A673 (cell line): ENCODE measurements around the gene GSTM1. TPM values are rescaled to one million over a fixed set of nuclear protein-coding genes. Genes with fewer than 3 reads are reported as not detected.

Experiments used
- BruUV-seq: library from RNA; stranded (reverse); fragments of 400-500 nt; replicated peaks from 2 replicates; lab custom pipeline; 2021; lab: Mats Ljungman, UMichigan
- CTCF ChIA-PET: fragments of 300-600 bp; sonication (Branson Sonifier 250); formaldehyde crosslinking; loops from one replicate; lab custom pipeline; 2022; ENCODE audit warnings: antibody characterized with exemption; lab: Charles Lee
- POLR2A ChIA-PET: fragments of 300-600 bp; sonication (Branson Sonifier 250); formaldehyde crosslinking; loops from one replicate; lab custom pipeline; 2022; ENCODE audit warnings: antibody characterized with exemption; ENCODE audit not compliant: low non-redundant PET; lab: Charles Lee
- DNase-seq: peaks from one replicate; pipeline ENCODE4 v3.0.0-alpha.2; 2015; ENCODE audit warnings: low spot score
- H3K27ac ChIP-seq: fragments of 200-600 bp; sonication (generic); 2 replicates; pipeline ENCODE4 v1.5.1; 2016; ENCODE audit warnings: mixed run types, low read depth, mild to moderate bottlenecking, mixed read lengths, antibody characterized with exemption, low read length; ENCODE audit not compliant: poor library complexity, severe bottlenecking
- H3K27me3 ChIP-seq: fragments of 200-600 bp; sonication (generic); replicated peaks from 2 replicates; pipeline ENCODE4 v1.6.1; 2017; ENCODE audit warnings: mixed run types, low read depth, mild to moderate bottlenecking, mixed read lengths, antibody characterized with exemption, low read length; ENCODE audit not compliant: insufficient read depth, poor library complexity
- H3K36me3 ChIP-seq: fragments of 200-600 bp; sonication (generic); 2 replicates; pipeline ENCODE4 v1.6.1; 2016; ENCODE audit warnings: mixed run types, mild to moderate bottlenecking, mixed read lengths, antibody characterized with exemption, low read length; ENCODE audit not compliant: insufficient read depth, poor library complexity, severe bottlenecking
- H3K4me1 ChIP-seq: fragments of 200-600 bp; sonication (generic); 2 replicates; pipeline ENCODE4 v1.6.1; 2017; ENCODE audit warnings: mixed run types, mild to moderate bottlenecking, mixed read lengths, antibody characterized with exemption, low read length; ENCODE audit not compliant: insufficient read depth, poor library complexity, severe bottlenecking
- H3K4me3 ChIP-seq: fragments of 200-600 bp; sonication (generic); 2 replicates; pipeline ENCODE4 v1.5.1; 2016; ENCODE audit warnings: low read depth, mixed run types, mild to moderate bottlenecking, mixed read lengths, low read length; ENCODE audit not compliant: poor library complexity, severe bottlenecking
- H3K9me3 ChIP-seq: fragments of 200-600 bp; sonication (generic); 2 replicates; pipeline ENCODE4 v1.6.1; 2016; ENCODE audit warnings: mixed run types, low read depth, mild to moderate bottlenecking, mixed read lengths, antibody characterized with exemption, low read length; ENCODE audit not compliant: poor library complexity, severe bottlenecking
- EZH2 ChIP-seq: fragments of 200-600 bp; sonication (generic); IDR thresholded peaks from 2 replicates; pipeline ENCODE4 v1.6.1; 2017; ENCODE audit warnings: borderline replicate concordance, low read depth, mild to moderate bottlenecking, mixed read lengths, antibody characterized with exemption, low read length; ENCODE audit not compliant: poor library complexity, severe bottlenecking
- intact Hi-C: fragments of 100-400 bp; cut with micrococcal nuclease; formaldehyde crosslinking; loops from one replicate; pipeline ENCODE4 v1.10.0; 2022; ENCODE audit not compliant: unreplicated experiment
- total RNA-seq: library from RNA; stranded (reverse); gene quantifications from 2 replicates; pipeline ENCODE4 v1.2.3, GENCODE V29; 2021
- TF ChIP-seq, protein P1 (sequence below): fragments of 300-800, 200-600 bp; sonication (generic); conservative IDR thresholded peaks from 2 replicates; pipeline ENCODE4 v1.5.1; 2017; ENCODE audit warnings: low read depth, mild to moderate bottlenecking, antibody characterized with exemption, low read length, moderate library complexity, mixed read lengths

GSTM1 gene
- total RNA-seq, 1 experiment from 2014 or later, result 166 TPM

DNA sequence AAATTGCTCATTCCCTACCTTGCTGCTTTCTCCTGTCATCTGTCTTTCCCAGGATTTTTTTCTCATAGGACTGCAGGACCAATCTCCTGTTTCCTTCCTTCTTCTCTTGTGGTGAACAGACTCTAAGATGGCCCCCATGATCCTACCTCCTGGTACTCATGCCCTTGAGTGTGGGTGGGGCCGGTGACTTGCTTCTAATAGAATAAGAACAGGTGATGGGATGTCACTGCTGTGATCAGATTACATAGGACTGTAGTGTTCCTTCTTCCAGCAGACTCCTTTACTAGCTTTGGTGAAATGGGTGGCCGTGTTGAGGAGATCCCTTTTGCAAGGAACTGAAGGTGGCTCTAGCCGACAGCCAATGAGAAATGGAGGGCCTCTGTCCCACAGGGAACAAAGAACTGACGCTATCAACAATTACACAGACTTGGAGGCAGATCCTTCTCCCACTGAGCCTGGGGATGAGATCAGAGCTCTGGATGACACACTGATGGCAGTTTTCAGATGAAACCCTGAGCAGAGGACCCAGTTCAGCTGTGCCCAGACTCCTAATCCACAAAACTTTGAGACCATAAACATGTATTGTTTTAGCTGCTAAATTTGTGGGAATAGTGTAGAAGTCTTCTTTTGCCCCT, 45.7 kb downstream of the GSTM1 start:
- Histone ChIP-seq H3K36me3 (peaks cover 15% of the 10 kb centered on the region), H3K27ac (no peak overlapping the region), H3K9me3 (no peaks in the 10 kb centered on the region), H3K4me1 (peaks cover 13% of the 10 kb centered on the region), H3K4me3 (no peak overlapping the region), H3K27me3 (no peaks in the 10 kb centered on the region)
- no peak for DNase-seq
- BruUV-seq, result no TSS peak
- intact Hi-C loops, result no loop called here
- TF ChIP-seq, protein P1, sequence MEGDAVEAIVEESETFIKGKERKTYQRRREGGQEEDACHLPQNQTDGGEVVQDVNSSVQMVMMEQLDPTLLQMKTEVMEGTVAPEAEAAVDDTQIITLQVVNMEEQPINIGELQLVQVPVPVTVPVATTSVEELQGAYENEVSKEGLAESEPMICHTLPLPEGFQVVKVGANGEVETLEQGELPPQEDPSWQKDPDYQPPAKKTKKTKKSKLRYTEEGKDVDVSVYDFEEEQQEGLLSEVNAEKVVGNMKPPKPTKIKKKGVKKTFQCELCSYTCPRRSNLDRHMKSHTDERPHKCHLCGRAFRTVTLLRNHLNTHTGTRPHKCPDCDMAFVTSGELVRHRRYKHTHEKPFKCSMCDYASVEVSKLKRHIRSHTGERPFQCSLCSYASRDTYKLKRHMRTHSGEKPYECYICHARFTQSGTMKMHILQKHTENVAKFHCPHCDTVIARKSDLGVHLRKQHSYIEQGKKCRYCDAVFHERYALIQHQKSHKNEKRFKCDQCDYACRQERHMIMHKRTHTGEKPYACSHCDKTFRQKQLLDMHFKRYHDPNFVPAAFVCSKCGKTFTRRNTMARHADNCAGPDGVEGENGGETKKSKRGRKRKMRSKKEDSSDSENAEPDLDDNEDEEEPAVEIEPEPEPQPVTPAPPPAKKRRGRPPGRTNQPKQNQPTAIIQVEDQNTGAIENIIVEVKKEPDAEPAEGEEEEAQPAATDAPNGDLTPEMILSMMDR, result no peak
- no peak for TF ChIP-seq EZH2
- CTCF ChIA-PET, result no interaction called here
- POLR2A ChIA-PET, result no interaction called here

DNA sequence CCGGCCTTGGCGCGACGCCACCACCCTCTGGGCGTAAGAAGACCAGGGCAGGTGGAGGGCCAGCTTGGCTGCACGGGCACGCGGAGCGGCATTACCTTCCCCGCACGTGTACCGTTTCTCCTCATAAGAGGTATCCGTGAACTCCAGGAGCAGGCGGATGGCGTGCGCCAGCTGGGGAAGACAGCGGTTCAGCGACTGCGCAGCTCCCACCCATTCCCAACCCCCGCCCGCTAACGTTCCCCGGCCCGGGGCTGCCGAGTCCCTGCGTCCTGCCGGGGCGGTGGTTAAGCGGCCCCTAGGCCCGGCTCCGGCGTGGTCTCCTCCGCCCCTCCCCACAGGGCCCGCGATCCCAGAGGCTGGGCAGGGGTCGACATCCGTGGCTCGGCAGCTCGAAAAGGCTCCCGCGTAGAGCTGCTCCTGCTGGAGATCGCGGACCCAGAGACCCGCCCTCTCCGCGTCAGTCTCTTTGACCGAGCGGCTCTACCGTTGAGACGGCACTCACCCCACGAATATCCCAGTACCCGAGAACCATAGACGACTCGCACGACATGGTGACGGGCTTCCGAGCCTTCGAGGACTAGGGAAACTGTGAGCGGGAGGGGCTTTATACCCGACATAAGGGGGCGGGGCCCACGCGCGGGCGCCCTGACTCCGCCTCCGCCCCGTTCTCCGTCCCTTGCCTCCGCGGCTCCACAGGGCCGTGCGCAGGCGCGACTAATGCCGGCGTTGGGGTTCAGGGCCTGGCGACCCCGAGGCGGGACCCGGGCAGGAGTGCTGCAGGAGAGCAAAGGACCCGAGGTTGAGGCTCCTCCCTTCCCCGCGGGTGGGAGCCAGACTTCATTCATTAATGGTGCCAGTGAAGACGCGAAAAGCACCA, 52.4 kb downstream of the GSTM1 start:
- intact Hi-C loops, result no loop called here
- Histone ChIP-seq H3K4me3 (peak overlapping the region; percentile 74), H3K4me1 (no peaks in the 10 kb centered on the region), H3K36me3 (peaks cover 15% of the 10 kb centered on the region), H3K9me3 (no peaks in the 10 kb centered on the region), H3K27ac (peak overlapping the region; percentile 77), H3K27me3 (no peaks in the 10 kb centered on the region)
- ChIA-PET POLR2A (interaction anchor here (0.8 kb wide), 1 partner anchor 20 kb away, joined by 4 read pairs; no protein-coding TSS in a partner anchor), CTCF (no interaction called here)
- no peak for TF ChIP-seq EZH2
- TF ChIP-seq, protein P1, result no peak
- no TSS peak for BruUV-seq
- peak; percentile 86 for DNase-seq

DNA sequence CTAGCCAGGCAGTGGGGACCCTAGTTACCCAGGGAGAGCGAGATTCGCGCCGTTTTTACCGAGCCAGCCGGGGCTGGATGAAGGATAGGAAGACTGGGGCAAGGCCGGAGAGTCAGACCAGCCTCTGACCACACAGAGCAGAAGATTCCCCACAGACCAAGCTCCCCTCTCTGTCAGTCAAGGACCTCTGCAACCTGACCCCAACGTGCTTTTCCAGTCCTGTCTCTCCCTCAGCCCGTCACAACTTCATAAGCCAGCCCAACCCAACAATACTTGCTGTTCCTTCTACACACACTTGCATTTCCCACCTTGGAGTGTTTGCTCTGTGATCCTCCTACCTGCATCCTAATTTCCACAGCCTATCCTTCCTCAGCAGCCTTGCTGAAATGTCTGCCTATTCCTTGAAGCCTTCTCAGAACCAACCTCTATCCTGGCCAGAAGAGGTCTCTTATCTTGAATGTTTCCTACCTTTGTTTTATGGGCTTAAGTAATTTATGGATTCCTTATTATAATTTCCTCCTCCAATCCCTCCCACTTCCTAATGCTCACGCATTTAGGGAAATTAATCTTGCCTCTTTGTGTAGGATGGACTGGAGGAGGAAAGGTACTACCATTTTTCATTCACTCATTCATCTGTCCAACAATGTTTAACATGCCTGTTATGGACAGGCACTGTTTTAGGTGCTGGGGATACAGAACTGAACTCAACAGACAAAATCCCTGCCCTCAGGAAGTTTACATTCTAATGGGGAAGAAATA, 53.2 kb downstream of the GSTM1 start, which contains the start of gene GSTM3:
Gene GSTM3, minus strand, starts transcription at position 424 of the 759 bp plus-strand sequence. CDS start 751 bp downstream, outside the sequence.
- BruUV-seq, result no TSS peak
- Histone ChIP-seq H3K27ac (peak within 1 kb of the TSS; percentile 77), H3K27me3 (no peaks in the 10 kb centered on the region), H3K4me3 (peak within 1 kb of the TSS; percentile 74), H3K9me3 (no peaks in the 10 kb centered on the region), H3K4me1 (no peaks in the 10 kb centered on the region), H3K36me3 (peaks cover 15% of the 10 kb centered on the region)
- intact Hi-C loops, result no loop called here
- DNase-seq, result peak; percentile 9
- TF ChIP-seq, protein P1, result no peak
- CTCF ChIA-PET, result no interaction called here
- POLR2A ChIA-PET, result no interaction called here

Other genes starting within 250 kb of the GSTM1 start
- 0.09 and 0.13 TPM in 2 replicates for gene SYPL2, start 221.3 kb upstream of the GSTM1 start, total RNA-seq
- 11.0 and 16.3 TPM in 2 replicates for gene ATXN7L2, start 203.9 kb upstream of the GSTM1 start, total RNA-seq
- 5.7 and 7.3 TPM in 2 replicates for gene CYB561D1, start 193.7 kb upstream of the GSTM1 start, total RNA-seq
- gene AMIGO1, start 178.1 kb upstream of the GSTM1 start, total RNA-seq, result 1.8 and 2.3 TPM in 2 replicates
- gene GPR61, start 147.9 kb upstream of the GSTM1 start, total RNA-seq, result not detected in 2 replicates
- 11.1 and 12.8 TPM in 2 replicates for gene GNAI3, start 139.2 kb upstream of the GSTM1 start, total RNA-seq
- not detected in 2 replicates for gene GNAT2, start 68.2 kb upstream of the GSTM1 start, total RNA-seq
- 119 and 132 TPM in 2 replicates for gene AMPD2, start 68.0 kb upstream of the GSTM1 start, total RNA-seq
- 173 and 188 TPM in 2 replicates for gene GSTM4, start 31.7 kb upstream of the GSTM1 start, total RNA-seq
- gene GSTM2, start 19.8 kb upstream of the GSTM1 start, total RNA-seq, result 47.3 and 62.2 TPM in 2 replicates
- 0.13 and 0.43 TPM in 2 replicates for gene GSTM5, start 24.4 kb downstream of the GSTM1 start, total RNA-seq
- 72.2 and 73.4 TPM in 2 replicates for gene GSTM3, start 53.2 kb downstream of the GSTM1 start, total RNA-seq
- gene EPS8L3, start 76.1 kb downstream of the GSTM1 start, total RNA-seq, result not detected in 2 replicates
- 4.9 and 7.2 TPM in 2 replicates for gene CSF1, start 223.0 kb downstream of the GSTM1 start, total RNA-seq